ENCODE data around the gene FARS2.
A peak's percentile ranks its signal among the peaks of the same experiment; 100 is the strongest.

The FARS2 gene

DNA sequence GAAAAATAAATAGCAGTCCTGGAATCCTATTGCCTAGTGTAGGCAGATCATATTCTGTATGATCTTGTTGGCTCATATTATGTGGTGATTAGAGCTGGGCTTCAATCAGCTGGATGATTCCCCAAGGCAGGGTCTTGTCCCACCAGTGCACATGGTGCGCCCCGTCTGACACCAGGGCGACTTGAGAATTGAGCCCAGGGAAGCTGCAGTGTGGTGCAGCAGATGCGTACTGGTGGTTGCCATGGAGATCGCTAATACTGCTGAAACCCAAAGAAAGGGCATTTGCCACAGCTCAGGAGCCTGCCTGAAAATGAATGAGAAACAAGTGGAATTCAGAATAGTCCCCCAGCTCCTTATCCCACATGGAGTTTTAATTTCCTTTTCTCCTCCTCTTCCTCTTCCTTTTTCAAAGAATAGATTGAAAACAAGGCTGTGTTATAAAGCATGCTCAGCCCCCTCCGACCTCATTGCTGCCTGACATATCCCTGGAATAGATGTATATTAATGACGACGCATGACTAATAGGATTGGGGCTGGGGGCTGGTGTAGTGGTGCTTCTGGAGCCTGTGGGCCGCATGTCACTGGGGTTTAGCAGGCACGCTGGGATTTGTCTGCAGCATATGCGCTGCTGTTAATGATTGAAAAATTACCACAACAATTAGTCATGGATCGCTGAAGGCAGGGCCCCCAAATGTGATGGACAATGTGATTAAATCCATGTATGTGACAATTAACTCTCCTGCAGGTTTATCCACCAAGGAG lies 210.5 kb downstream of the FARS2 start:
- peak; percentile 95 to 98 for DNase-seq

GRCh38 chr6:5472571-5472970 lies 211.3 kb downstream of the FARS2 start:
- no peak for DNase-seq

DNA sequence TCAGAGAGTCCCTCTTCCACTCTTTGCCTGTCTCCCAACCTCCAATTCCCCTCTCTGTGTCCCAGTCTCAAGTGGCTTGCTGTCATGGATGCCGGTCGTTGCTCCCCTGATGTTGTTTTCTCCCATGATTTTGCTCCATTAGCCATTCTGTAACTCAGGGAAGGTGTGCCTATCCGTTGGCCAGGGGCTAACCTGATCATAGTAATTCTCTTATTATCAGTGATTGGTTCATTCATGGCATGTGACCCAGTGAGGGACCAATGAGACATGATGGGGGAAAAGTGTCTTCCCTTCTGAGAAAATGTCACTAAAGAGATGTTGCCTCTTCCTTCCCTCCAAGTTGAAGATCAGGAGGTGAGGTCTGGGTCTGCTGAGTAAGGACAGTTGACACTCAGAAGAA lies 214.5 kb downstream of the FARS2 start:
- DNase-seq: no peak

GRCh38 chr6:5478380-5478779 lies 217.1 kb downstream of the FARS2 start:
- peak; percentile 84 to 93 for DNase-seq

GRCh38 chr6:5481033-5481432 lies 219.7 kb downstream of the FARS2 start:
- DNase-seq: peak in 1 of 2 experiments; percentile 33

DNA sequence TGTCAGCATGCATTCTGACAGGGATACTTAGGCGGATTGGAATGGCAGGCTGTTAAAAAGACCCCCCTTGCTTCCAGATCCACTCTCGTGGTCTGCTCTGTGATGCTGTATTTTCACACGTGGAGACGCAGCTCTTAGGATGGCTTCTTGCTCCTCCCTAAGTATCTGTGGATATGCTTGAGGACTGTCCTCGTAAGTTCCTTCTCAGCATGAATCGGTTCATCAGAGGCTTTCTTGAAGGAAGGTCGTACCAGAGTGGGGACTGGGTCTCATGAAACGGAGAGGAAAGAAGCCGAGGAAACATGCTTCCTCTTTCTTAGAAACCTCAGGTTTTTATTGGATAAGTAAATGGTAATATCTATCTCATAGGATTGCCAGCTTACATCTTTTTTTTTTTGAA lies 220.4 kb downstream of the FARS2 start:
- no peak for DNase-seq

- DNase-seq: no peak
These were observed 221.3 kb downstream of the FARS2 start for GRCh38 chr6:5482619-5483018.

- DNase-seq: peak in 1 of 2 experiments; percentile 64
These were observed 223.4 kb downstream of the FARS2 start for GRCh38 chr6:5484692-5485091.

GRCh38 chr6:5486214-5486613 lies 224.9 kb downstream of the FARS2 start:
- DNase-seq: no peak

GRCh38 chr6:5490501-5491069 lies 229.3 kb downstream of the FARS2 start:
- peak in 1 of 2 experiments; percentile 52 for DNase-seq

GRCh38 chr6:5492356-5492755 lies 231.0 kb downstream of the FARS2 start:
- no peak for DNase-seq

- no peak for DNase-seq
These were observed 232.5 kb downstream of the FARS2 start for GRCh38 chr6:5493806-5494205.

DNA sequence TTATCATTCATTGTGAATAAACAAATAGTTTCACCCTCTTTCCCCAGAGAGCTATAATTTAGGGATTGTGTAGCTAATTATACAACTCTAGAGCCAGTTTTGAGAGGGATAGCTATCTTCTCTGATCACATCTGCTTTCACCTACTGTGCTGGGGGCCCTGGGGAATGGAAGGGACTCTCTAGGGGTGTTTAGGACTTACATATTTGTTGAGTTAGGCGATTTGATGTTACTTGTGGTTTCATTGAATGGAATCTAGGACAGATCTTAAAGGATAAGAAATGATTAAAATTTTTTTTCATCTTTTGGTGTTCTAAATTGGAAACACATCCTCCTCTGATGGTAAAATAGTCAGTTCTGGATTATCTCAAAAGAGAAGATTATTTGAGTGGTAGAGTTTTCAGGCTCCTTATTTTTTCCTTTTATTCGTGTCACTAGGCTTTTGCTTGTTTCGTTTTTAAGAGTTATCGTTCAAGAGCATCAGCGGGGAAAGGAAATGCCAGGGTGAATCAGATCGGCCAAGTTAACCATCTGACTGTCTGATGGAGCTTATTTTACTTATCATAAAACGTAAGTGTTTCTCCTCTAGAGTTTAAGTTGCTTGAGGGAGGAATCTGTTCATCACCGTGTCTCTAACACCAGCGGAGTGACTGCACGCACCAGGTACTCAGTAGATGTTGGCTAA lies 236.7 kb downstream of the FARS2 start:
- DNase-seq: peak in 1 of 2 experiments; percentile 43

DNA sequence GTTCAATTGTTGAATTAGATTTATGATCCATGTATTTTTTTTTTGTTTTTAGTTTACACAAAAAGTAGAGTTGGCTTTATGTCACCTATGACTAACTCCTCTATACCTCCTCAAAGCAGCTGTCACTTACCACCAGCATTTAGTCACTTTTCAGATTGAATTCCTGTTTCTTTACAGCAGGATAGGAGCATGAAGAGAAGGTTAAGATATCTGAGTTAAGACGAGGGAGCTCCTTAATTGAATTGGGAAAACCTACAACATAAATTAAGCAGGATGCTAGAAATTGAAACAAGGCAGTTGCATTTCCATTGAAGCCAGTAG lies 237.2 kb downstream of the FARS2 start:
- no peak for DNase-seq

DNA sequence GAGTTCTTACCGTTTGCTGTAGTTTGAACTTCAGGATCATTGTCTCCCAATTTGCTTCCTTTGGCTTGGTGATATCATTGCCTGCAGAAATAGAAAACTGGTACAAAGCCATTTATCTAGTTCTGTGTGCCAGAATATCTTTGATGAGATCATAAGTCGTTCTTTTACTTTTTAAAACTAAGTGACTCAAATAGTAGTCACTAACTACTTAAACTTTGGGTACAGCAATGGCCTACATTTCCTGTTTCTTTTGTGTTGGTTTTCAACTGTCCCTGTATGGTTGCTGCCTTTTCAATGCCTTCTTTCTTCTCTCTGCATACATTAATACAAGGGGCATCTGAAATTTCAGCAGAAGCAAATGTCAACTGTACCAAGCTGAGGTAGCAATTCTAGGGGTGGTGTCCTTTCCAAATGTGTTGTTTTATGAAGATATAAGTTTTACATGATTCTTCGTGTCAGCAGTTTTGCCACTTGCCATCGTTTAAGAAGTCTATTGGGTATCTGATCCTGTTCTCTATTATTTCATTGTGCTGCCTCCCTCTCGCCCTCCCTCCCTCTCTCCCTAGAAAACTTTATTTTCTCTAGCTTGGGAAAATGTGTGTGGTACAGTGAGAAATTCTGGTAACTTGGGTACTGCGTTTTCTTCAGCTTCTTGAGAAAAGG lies 238.5 kb downstream of the FARS2 start:
- DNase-seq: no peak

GRCh38 chr6:5501837-5502236 lies 240.5 kb downstream of the FARS2 start:
- no peak for DNase-seq

- DNase-seq: no peak
These were observed 242.8 kb downstream of the FARS2 start for GRCh38 chr6:5504078-5504477.

DNA sequence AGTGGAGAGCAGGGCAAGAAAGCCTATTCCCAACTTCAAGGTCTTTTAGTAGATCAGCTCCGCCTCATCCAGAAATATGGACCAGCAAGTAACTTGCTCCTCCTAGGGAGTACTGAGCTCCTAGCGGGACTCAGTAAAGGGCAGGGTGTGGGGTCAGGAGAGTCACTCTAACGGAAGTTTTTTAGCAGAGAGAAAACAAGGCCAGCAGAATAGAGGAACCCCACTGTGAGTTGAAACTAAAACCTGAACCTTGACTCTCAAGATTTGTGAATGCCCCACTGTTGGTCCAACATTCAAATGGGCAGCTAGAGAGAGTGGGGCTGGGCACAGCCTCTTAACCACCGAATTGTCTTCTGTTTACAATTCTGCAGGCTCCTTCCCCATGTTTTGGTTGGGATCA lies 244.8 kb downstream of the FARS2 start:
- DNase-seq: no peak

- no peak for DNase-seq
These were observed 245.3 kb downstream of the FARS2 start for GRCh38 chr6:5506597-5506996.

GRCh38 chr6:5507131-5507681 lies 245.9 kb downstream of the FARS2 start:
- no peak for DNase-seq

DNA sequence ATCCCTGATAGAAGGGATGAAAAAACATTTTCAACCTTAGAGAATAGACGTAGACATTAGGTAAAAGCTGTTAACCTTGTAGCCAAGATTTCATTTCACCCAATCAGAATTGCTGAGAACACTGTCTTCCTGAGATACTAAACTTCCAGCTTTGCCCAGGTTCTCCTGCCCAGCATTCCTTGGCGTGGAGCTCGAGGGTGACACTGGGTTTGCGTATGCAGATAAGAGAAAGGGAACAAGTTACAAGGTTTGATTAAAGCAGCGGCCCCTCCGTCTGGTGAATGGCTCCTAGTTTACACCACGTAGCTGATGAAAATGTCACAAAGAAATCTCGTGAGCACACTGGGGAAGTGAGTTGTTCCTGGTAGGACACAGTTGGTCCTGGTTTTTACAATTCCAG lies 247.8 kb downstream of the FARS2 start:
- DNase-seq: no peak

DNA sequence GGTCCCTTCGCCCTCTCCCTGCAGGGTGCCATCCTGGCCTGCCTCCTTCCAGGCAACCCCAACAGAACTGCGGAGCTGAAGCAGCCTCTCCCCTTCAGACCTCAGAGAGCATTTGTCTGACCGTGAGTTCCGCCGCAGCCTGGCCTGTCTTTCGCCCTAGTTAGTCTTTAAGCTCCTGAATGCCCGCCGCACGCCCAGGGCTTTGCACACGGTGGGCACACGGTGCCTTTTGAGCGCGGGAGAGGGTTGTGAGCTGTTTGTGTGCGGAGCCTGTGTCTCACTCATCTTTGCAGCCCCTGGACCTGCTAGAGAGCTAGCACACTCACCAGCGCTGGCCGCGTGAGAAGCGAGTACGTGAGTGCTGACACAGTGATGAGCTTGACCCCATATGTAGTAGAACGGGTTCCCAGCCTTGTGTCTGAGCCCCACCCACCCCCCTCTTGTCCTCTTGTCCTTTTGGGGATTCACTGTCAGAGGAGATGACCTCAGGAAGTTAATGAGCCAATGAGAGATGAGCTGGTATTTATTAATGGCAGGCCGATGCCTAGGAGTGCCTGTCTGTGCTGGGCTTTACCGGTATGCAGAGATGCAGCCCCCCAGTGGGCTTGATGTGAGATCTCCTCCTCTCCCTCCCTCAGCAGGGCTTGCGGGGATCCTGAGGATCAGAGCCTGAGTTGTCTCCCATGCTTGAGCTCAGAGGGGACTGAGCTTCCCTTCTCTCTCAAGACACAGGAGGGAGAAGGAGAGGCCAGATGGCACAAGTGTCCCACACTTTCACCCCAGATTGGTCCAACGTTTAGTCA lies 249.2 kb downstream of the FARS2 start:
- DNase-seq: peak in 1 of 2 experiments; percentile 32

GRCh38 chr6:5511954-5512353 lies 250.6 kb downstream of the FARS2 start:
- DNase-seq: no peak

All from NCI-H524 (cell line).